NCI-H187 treated with DMSO at 0.1 percent for 48 hours (cell line): ENCODE data around the gene HTR6.

Experiments
- DNase-seq: peaks from one replicate; lab custom pipeline; 2025; lab: John Stamatoyannopoulos, UW

The HTR6 gene

DNA sequence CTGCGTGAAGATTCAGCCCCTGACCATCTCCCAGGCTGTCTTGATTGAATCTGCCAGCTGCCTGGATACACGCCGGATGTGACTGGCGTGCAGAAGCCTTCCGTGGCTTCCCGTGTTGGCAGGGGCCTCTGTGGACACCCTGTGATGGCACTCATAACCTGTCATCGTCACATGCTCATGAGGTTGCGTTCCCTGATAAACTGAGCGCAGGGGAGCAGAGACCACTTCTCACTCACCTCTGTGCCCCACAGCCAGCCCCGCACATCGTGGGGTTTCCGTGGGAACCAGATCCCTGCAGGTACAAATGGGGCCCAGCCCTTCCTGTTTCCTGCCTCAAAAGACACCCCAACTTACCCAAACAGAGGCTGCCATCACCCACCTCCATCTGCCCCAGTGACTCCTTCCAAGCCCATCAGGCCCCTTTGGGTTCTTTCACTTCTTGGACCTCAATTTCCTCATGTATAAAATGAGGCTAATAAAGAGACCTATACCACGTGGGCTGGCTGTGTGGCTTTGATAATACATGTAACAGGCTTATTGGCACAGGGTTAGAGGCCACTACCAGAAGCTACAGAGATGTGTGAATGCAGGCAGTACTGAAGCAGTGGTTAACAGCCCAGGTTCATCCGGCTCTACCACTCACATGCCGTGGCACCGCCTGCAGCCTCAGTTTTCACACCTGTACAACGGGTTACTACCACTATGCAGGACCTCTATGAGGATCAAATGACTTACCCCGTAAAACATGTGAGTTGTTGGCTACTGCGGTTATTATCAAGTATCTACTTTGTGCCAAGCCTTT lies 23.6 kb downstream of the HTR6 start:
- DNase-seq, result no peak

DNA sequence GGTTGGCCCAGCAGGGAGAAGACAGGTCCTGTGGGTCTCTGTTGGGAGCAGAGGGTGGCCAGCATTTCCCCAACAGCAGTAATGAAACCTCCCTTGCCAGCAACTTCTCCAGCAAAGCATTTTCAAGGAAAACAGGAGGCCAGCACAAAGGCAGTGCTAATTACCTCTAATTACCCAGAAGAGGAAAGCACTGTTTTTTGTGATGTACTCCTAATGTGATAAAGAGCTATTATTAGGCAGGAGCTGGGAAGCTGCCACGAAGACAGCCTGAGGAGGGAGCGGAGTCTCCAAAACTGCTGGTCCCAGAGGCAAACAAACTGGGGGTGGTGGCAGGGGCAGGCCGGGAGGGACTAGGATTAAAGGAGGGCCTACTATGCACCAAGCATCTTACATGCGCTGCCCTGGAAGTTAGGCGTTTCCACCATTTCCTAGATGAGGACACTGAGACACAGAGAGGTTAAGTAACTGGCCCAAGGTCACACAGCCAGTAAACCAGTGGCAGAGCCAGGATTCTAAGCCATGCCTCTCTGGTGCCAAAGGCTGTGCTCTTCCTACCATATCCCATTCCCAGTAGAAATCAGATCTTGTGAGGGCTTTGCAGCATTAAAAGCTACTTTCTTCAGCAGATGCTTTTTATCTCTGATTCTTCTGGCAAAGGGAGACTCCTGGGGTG lies 24.5 kb downstream of the HTR6 start:
- no peak for DNase-seq

DNA sequence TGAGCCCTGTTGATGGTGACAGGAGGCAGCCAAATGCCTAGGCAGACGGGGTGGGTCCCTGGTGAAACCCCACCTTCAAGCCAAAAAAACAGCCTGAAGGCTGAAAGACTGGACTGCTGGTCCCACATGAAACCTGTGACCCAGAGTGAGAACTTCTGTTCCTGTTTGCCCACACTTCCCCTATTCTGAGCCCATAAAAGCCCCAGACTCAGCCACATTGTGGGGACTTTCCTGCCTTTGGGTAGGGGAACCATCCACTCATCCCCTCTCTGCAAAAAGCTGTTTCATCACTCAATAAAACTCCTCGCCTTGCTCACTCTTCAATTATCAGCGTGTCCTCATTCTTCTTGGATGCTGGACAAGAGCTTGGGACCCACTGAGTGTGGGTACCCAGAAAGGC lies 25.2 kb downstream of the HTR6 start:
- DNase-seq, result no peak

DNA sequence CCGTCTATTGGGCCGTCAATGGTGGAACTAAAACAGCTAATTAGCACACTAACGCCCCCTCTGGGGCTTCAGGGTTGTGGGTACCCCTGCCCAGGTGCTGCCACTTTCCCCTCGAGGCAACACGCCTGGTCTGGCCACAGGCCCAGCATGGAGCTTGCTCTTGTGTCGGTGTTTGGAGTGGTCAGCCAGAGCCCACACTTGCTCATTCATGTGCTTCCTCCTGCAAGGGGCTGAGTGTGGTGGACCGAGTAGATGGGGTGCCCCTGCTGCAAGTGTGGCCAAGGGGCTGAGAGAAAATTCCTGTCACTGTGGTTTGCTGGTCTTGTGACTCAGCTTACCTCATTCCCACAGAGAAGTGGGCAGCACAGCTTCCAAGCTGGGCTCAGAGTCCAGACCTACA lies 25.7 kb downstream of the HTR6 start:
- DNase-seq, result no peak

DNA sequence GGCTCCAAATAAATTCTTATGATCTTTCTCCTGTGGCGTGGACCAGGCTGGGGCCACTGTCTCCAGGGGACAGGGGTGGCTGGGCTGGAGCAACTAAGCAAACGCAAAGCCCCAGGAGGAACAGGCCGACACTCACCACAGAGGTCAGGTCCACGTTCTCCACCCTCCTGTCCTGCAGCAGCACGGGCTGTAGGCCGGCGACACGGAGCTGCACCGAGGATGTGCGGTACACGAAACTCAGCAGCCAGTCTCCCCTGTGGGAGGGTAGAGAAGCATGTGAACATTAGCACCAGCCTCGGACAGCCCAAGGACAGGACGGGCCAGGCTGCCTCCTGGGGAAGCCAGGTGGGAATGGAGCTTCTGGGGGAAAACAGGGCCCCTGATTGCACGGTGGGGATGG lies 29.6 kb downstream of the HTR6 start:
- DNase-seq, result no peak

DNA sequence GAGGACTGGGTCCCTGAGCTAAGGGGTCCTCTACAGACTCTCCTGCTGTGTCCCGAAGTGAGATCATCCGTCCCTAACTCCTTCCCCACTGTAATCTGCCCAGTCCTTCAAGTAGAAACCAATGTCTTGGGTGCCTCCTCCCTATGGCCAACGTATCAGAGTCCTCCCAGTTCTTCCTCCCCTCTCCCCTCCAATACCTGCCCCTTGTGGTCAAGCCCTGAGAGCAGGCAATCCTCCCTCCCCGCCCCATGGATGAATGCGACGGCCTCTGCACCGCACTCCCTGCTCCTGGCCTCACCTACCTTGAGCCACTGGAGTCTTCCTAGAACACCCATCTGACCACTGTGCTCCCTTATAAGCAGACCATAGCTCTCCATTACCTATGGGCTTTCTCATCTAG lies 31.1 kb downstream of the HTR6 start:
- DNase-seq, result no peak

DNA sequence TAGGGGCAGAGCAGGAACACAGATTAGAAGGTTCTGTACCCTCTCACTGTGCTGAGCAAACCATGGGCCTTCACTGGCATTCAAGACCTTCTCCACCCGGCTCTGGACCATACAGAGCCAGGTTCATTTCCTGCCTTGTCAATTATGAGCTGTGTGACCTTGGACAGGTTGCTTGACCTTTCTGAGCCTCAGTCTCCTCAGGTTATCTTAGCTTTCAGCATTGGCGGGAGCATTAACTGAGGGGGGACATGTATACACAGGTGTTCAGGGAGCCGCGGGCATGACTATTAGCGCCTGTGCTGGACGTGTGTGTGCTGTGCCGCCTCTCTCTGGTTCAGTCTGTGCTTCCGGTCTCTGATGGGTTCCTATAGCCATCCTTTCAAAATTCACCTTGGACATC lies 32.1 kb downstream of the HTR6 start:
- DNase-seq, result no peak

DNA sequence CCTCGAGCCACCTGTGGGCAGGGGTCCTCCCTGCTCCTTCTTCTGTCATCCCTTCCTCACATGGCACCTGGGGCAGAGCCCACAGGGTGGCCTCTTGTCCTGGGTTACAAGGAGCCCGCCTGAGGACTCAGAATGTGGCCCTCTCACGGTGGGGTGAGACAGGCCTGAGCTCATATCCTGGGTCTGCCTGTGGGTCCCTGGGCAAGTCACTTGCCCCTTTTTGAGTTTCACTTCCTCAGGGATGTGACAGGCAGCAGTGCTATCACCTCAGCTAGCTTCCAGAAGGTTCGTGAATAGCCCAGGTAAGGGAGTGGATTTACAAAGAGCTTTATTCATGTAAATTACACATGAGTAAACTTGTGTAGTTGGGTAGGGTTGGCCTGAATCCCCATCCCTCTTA lies 33.5 kb downstream of the HTR6 start:
- DNase-seq, result no peak

DNA sequence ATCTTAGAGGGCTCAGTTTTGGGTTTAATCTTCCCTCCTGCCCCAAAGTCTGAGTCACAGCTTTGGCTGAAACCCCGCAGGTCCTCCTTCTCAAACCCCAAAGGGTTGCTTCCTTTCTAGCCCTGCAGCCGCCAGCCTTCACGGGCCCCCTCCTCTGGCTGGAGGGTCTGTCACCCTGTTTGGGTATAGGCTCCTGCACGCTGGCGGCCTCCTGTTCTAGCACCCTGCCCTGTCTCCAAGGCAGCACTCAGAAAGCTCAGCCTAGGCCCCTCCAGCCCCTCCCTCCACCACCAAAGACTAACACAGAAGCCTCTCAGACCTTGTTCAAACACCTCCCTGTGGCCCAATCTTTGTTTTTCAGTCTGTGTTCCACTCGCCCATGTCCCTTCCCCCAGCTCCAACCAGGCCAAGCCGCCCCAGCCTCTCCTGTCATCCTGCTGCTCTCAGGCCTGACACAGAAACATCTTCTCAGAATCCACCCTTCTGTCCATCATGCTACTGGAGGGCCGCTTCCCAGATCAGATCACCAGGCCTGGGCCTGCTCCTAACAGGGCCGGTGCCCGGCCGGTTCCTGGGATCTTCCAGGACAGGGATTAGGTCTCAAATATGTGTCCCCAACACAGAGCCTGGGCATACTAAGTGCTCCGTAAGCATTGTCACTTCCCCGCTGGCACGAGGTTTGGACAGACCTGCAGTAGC lies 35.6 kb downstream of the HTR6 start:
- DNase-seq, result no peak

DNA sequence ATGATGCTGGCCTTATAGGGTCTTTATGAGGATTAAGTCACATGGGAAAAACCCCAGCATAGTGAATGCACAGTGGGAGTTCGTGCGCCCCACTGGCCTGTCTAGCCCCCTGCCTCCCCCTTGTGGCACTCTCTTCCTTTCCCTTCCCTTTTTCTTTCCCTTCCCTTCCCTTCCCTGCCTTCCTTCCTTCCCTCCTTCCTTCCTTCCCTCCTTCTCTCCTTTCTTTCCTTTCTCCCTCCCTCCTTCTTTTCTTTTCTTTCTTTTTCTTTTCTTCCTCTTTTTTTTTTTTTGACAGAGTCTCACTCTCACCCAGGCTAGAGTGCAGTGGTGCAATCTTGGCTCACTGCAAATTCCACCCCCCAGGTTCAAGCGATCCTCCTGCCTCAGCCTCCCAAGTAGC lies 38.6 kb downstream of the HTR6 start:
- no peak for DNase-seq

DNA sequence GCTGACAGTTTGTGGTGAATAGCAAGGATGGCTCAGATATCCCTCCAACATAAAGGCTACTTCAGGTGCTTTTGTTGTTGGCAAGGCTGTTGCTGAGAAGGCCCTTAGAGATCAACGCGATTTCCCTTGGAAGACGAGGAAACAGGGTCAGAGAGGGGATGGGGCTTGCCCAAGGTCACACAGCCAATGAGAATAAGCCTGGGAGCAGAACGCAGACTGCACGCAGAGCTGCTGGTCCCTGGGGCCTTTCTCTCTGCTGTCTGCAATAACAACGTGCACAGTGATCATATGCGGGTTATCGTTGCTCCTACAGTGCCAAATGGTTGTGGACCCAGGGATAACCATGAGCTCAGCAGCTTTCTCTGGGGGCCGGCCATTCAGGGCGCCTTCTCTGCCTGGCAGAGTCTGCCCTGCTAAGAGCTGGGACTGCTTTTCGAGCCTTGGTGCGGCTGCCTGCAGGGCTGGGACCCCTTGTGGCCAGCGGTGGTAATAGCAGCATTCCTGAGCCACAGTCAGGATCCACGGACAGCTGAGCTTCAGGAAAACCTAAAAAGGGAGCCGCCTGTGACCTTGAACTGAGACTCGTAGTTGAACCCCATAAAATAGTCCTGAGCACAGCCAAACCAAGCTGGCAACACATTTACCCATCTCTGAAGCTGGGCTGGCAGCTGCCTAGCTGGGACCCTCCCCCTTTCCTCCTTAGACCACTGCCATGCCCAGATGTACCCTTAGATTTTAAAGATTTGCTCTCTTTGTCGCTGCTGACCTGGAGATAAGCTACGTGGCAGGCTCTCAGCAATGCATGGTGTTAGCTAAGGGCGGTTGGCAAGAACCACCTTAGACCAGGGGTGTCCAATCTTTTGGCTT lies 39.8 kb downstream of the HTR6 start:
- no peak for DNase-seq

DNA sequence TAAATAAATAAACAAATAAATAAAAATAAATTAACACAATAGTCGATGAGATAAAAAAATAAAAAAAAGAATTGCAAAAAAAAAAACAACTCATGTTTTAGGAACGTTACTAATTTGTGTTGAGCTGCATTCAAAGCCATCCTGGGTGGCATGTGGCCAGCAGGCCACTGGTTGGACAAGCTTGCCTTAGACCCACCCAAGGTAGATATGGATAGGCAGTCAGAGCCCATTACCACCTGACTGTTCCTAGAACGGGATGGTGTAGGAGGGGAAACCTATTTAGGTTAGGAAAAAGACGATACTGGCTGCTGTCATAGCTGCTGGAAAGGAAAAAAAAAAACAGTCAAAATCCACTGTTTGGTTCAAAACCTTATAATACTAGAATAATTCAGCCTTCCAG lies 40.8 kb downstream of the HTR6 start:
- DNase-seq, result no peak

DNA sequence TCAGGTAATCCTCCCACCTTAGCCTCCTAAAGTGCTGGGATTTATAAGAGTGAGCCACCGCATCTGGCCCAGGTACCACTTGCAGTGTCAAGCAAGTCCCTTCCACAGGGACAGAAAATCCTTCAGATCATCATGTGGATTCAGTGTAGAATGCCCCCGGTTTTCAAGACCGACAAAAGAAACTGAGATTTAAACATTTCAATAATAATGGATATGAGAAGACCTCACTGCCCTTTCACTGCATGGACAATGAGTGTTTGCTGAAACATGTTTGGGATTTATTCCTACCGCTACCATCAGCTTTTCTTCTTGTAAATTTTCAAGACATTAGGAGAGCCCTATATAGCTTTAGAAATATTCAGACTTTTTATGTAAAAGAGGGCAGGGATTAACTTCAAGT lies 41.5 kb downstream of the HTR6 start:
- no peak for DNase-seq

DNA sequence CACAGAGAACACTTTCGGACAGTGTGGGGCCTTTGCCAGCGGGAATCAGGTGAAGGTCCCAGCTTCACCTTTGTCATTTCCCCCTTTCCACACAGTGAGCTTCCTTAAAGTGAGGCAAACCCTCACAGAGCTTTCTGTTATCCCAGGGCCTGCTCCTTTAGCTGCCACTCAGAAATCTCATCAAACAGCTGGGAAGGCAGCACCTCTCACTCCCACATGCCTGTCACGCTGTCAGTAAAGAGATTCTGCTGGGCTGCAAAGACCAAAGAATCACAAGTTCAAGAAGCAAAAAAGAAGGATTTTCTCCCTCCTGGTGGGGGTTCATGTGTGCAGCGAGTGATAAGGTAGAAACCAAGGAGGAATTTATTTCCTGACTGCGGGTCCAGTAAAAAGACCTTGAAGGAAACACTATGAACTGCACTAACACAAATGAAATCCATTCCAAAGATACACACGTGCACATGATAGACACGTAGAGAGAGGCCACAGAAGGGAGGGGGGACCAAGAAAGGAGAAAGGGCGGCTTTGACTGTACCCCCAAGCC lies 44.0 kb downstream of the HTR6 start:
- no peak for DNase-seq

DNA sequence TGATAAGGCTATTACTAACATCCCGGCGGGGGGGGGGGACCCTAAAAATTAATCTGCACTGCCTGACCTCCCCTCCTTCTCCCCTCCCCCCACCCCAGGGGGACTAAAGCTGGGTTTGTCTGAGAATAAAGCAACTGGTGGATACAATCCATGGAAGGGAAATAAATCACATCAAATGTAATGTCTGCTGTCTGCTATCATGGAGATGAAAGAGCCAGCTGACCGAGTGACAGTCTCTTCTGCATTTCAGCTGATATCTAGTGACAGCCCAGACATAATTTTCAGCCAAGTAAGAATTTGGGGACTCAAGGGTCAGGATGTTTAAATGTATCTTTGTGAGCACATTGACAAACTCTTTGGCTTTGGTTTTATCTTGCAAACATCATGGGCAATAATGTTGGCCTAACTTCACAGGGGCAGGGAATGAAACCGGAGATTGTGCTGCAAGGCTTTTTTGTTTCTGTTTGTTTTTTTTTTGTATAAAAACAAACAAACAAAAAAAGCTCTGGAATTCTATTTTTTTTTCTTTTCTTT lies 44.7 kb downstream of the HTR6 start:
- DNase-seq, result no peak

DNA sequence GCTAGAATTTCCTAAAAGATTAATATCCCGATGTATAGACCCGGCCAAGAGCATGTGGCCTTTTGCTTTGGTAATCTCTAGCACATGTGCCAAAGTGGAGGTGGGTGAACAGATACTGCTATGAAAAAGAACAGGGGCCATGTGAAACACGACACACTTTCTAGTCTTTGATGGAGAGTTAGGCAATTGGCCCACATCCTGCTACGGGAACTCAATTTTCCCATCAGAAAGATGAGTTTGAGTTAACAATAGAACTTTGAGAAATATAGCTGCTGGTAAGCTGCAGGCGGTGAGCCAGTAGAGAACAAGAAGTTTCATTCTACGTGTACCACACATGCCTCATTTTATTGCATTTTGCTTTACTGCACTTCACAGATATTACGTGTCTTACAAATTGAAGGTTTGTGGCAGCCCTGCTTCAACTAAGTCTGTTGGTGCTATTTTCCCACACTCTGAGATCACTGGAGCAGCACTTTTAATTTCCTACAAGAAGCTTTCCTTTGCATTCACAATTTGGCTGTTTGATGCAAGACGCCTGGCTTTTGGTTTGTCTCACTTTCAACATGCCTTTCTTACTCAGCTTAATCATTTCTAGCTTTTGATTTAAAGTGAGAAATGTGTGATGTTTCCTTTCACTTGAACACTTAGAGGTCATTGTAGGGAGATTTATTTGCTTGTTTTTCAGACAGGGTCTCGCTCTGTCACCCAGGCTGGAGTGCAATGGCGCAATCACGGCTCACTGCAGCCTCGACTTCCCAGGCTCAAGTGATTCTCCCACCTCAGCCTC lies 46.3 kb downstream of the HTR6 start:
- no peak for DNase-seq

DNA sequence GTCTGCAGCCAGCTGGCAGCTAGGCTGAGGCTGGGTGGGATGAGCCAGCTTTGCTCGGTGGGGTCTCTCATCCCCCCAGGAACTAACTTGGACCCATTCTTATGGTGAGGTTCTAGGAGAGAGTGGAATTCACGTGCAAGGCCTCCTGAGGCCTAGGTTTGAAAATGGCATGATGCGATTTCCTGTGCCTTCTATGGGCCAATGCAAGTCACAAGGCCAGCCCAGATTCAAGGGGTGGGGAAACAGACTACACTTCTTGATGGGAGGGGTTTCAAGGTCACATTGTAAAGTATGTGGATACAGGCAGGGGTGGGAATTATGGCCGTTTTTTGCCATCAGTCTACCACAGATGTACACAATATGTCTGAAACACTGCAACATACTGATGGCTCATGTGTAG lies 48.3 kb downstream of the HTR6 start:
- no peak for DNase-seq

DNA sequence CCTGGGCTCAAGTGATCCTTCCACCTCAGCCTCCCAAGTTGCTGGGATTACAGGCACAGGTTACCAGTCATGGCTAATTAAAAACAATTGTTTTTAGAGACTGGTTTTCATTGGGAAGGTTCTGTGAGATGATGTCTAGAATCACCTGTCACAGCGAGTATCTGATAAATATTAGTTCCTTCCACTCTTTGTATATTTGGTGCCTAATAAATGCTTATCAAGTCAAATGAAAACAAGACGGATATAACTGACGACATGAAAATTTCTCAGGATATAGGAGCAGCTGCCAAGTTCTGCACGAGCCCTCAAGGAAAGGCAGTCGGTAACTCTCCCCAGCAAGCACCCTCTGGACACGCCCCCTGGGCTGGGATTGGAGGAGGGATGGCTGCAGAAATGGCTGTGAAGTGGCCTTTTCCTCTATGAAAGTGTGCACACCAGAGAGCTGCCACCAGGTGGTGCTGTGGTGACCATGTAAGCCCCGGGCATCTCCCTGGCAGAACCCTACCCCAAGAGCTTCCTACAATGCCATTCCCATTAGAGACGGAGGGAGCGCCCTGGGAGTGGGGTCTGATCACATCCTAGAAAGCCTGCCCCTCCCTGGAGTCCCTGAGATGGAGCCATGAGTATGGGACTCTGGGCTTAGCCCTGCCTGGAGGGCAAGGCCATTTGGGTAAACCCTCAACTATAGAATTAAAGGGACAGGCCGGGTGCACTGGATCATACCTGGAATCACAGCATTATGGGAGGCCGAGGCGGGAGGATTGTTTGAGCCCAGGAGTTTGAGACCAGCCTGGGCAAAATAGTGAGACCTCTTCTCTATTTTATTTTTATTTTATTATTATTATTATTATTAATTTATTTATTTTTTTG lies 50.9 kb downstream of the HTR6 start:
- DNase-seq, result peak; percentile 62

DNA sequence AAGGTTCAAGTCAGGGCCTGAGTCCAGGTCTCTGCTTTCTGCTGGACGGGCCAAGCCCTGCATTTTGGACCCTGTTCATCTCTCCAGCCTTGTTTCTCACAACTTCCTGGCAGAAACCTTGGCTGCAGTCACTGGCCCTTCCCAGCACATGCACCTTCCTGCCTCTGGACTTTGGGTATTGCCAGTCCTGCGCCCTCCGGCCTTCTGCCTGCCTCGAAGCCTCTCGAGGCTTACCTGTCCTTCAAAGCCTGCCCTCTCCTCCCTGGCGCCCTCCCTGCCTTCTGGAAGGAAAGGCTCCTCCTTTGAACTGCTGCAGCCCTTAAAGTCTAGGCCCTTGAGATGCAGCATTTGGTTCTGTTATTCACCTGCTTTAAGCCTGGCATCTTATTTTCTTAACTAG lies 52.8 kb downstream of the HTR6 start:
- DNase-seq, result no peak

DNA sequence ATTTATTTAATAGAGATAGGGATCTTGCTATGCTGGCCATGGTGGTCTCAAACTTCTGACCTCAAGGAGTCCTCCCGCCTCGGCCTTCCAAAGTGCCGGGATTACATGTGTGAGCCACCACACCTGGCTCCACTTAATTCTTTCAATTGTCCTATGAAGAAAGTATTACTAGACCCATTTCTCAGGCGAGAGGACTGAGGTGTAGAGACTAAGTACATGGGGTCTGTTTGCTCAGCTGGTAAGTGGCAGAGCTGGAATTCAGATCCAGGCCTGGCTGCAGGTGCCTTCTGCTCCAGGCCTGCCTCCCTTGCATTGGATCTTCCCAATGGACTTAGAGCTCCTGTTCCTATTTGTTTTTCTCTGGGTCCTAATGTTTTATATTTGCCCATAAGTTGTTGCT lies 55.5 kb downstream of the HTR6 start:
- DNase-seq, result no peak
